ENCODE results near the gene SUN2. TPM values are rescaled to one million over a fixed set of nuclear protein-coding genes. Genes with fewer than 3 reads are reported as not detected.

The SUN2 gene
- total and polyA plus RNA-seq, 9 of the 15 experiments (the other 6 are each of a cell fraction or from before 2014, with no cell fraction given): 0.11 to 42.6 (median 16.7) TPM

- TF ChIP-seq FOS (IDR thresholded peaks at IDR 0.05; ENCODE audit: extremely low read depth, insufficient read length): peak; percentile 79
- 0 out of 2 replicates have a peak, but pooled peaks have one; percentile 22 for TF ChIP-seq MYC (IDR thresholded peaks at IDR 0.05; ENCODE audit: low read depth, low read length)
- no peak for TF ChIP-seq MYC (CRISPR knock-in tag; IDR thresholded peaks at IDR 0.05; ENCODE audit: borderline replicate concordance, low read depth)
- no peak for TF ChIP-seq ZNF778 (CRISPR knock-in tag; IDR thresholded peaks at IDR 0.05)
- TF ChIP-seq ARID2 (IDR thresholded peaks at IDR 0.05): no peak
- TF ChIP-seq TFAP4 (CRISPR knock-in tag; IDR thresholded peaks at IDR 0.05; ENCODE audit: borderline replicate concordance): 0 out of 2 replicates have a peak, but pooled peaks have one; percentile 12
- TF ChIP-seq CEBPZ (IDR thresholded peaks at IDR 0.05; ENCODE audit: borderline replicate concordance, low read depth, low read length): peak; percentile 67; the same call in 1 of the 2 replicates
- TF ChIP-seq ZNF766 (CRISPR knock-in tag; conservative IDR thresholded peaks at IDR 0.05): no peak
- no peak for TF ChIP-seq JUND (IDR thresholded peaks at IDR 0.05; ENCODE audit: borderline replicate concordance, low read depth, low read length)
- TF ChIP-seq JUND (tag; IDR thresholded peaks at IDR 0.05; ENCODE audit: borderline replicate concordance, low read depth, low read length): no peak
- TF ChIP-seq HCFC1 (IDR thresholded peaks at IDR 0.05; ENCODE audit: low read depth, low read length): 0 out of 2 replicates have a peak, but pooled peaks have one; percentile 21
- TF ChIP-seq SP2 (IDR thresholded peaks at IDR 0.05; ENCODE audit: extremely low read depth, low read depth, low read length, poor library complexity, severe bottlenecking): peak; percentile 56
- TF ChIP-seq ZBTB8A (IDR thresholded peaks at IDR 0.05; ENCODE audit: partially characterized antibody): no peak
- TF ChIP-seq REST (IDR thresholded peaks at IDR 0.05; ENCODE audit: borderline replicate concordance): no peak
- no peak for TF ChIP-seq REST (CRISPR knock-in tag; IDR thresholded peaks at IDR 0.05; ENCODE audit: low read depth)
Measured at GRCh38 chr22:38793721-38794466, 38.1 kb upstream of the SUN2 start, which contains the start of gene DNAL4 (continued).
